GM23338 (cell line): ENCODE data around the gene TOB2. TPM values are rescaled to one million over a fixed set of nuclear protein-coding genes. Genes with fewer than 3 reads are reported as not detected.

Experiments used
- ATAC-seq: fragments of 200-7000 bp; cut with Tn5 transposase; 3 replicates; pipeline ENCODE4 v1.9.1; 2020
- DNase-seq: peaks from one replicate; pipeline ENCODE4 v3.0.0-alpha.2; 2015; ENCODE audit warnings: low spot score
- H2AFZ ChIP-seq: fragments of 200-600 bp; sonication (generic); 2 replicates; pipeline ENCODE4 v1.8.0; 2016; ENCODE audit warnings: antibody characterized with exemption, mild to moderate bottlenecking, moderate library complexity
- H3F3A ChIP-seq: fragments of 200-600 bp; sonication (generic); replicated peaks from 2 replicates; pipeline ENCODE4 v1.8.0; 2017; ENCODE audit warnings: antibody characterized with exemption, mixed run types, low read depth
- H3K27ac ChIP-seq: fragments of 200-600 bp; sonication (generic); 2 replicates; pipeline ENCODE4 v1.6.1; 2016; ENCODE audit warnings: low read depth
- H3K27me3 ChIP-seq: fragments of 200-600 bp; sonication (generic); 2 replicates; pipeline ENCODE4 v1.8.0; 2016; ENCODE audit warnings: mild to moderate bottlenecking, mixed run types, moderate library complexity; ENCODE audit not compliant: insufficient read depth
- H3K36me3 ChIP-seq: fragments of 200-600 bp; sonication (generic); 2 replicates; pipeline ENCODE4 v1.8.0; 2016; ENCODE audit warnings: mild to moderate bottlenecking; ENCODE audit not compliant: insufficient read depth
- H3K4me1 ChIP-seq: fragments of 200-600 bp; sonication (generic); 2 replicates; pipeline ENCODE4 v1.8.0; 2016; ENCODE audit warnings: mild to moderate bottlenecking, moderate library complexity; ENCODE audit not compliant: insufficient read depth
- H3K4me2 ChIP-seq: fragments of 200-600 bp; sonication (generic); 2 replicates; pipeline ENCODE4 v1.7.1; 2017; ENCODE audit warnings: mixed run types
- H3K4me3 ChIP-seq: fragments of 200-600 bp; sonication (generic); 2 replicates; pipeline ENCODE4 v1.6.1; 2016; ENCODE audit warnings: mixed run types
- H3K79me2 ChIP-seq: fragments of 200-600 bp; sonication (generic); replicated peaks from 2 replicates; pipeline ENCODE4 v1.8.0; 2017; ENCODE audit warnings: mild to moderate bottlenecking; ENCODE audit not compliant: insufficient read depth
- H3K9me2 ChIP-seq: fragments of 200-600 bp; sonication (generic); 2 replicates; pipeline ENCODE4 v1.8.0; 2017; ENCODE audit not compliant: insufficient read depth
- H4K20me1 ChIP-seq: fragments of 200-600 bp; sonication (generic); replicated peaks from 2 replicates; pipeline ENCODE4 v1.8.0; 2017; ENCODE audit warnings: mild to moderate bottlenecking; ENCODE audit not compliant: insufficient read depth
- H3K27ac Mint-ChIP-seq: 2 replicates; pipeline ENCODE4 v1.8.0; 2020; ENCODE audit warnings: inconsistent platforms, mild to moderate bottlenecking, moderate library complexity, mixed read lengths
- H3K27me3 Mint-ChIP-seq: 3 replicates; pipeline ENCODE4 v1.8.0; 2022; ENCODE audit warnings: low read depth, mild to moderate bottlenecking, moderate library complexity, mixed read lengths, inconsistent platforms; ENCODE audit not compliant: insufficient read depth, poor library complexity
- H3K36me3 Mint-ChIP-seq: 3 replicates; pipeline ENCODE4 v1.8.0; 2021; ENCODE audit warnings: low read depth, mild to moderate bottlenecking, inconsistent platforms, moderate library complexity, mixed read lengths
- H3K4me1 Mint-ChIP-seq: 3 replicates; pipeline ENCODE4 v1.8.0; 2020; ENCODE audit warnings: mild to moderate bottlenecking, inconsistent platforms, mixed read lengths
- H3K4me3 Mint-ChIP-seq: 3 replicates; pipeline ENCODE4 v1.8.0; 2021; ENCODE audit warnings: moderate library complexity, mild to moderate bottlenecking, inconsistent platforms, mixed read lengths
- H3K9me3 Mint-ChIP-seq: 3 replicates; pipeline ENCODE4 v1.8.0; 2020; ENCODE audit warnings: moderate library complexity, mild to moderate bottlenecking, inconsistent platforms, mixed read lengths
- CREB1 ChIP-seq: fragments of 250-450 bp; sonication (Bioruptor Pico); IDR thresholded peaks from 2 replicates; pipeline ENCODE4 v1.5.0; 2020; ENCODE audit warnings: low read depth, mild to moderate bottlenecking, moderate library complexity
- CTCF ChIP-seq, 2 experiments: fragments of 200-600 bp in 1 of 2; sonication (generic) in 1 of 2; conservative IDR thresholded peaks; 2 replicates each; pipeline versions ENCODE4 v1.5.1 to v1.6.1; 2016 to 2017; ENCODE audit warnings: antibody characterized with exemption in 2 of 2, low read depth in 2 of 2, mild to moderate bottlenecking in 2 of 2, moderate library complexity in 1 of 2
- ETS1 ChIP-seq: IDR thresholded peaks from 2 replicates; pipeline ENCODE4 v1.6.1; 2016; ENCODE audit warnings: antibody characterized with exemption
- EZH2 ChIP-seq: fragments of 200-600 bp; sonication (generic); IDR thresholded peaks from one replicate; pipeline ENCODE4 v1.8.0; 2017; ENCODE audit warnings: antibody characterized with exemption, mild to moderate bottlenecking, low read depth; ENCODE audit not compliant: unreplicated experiment
- EZH2phosphoT487 ChIP-seq: fragments of 200-600 bp; sonication (generic); IDR thresholded peaks from one replicate; pipeline ENCODE4 v1.8.1; 2018; ENCODE audit warnings: antibody characterized with exemption; ENCODE audit not compliant: unreplicated experiment
- JUNB ChIP-seq: IDR thresholded peaks from one replicate; pipeline ENCODE4 v1.6.1; 2016; ENCODE audit warnings: antibody characterized with exemption; ENCODE audit not compliant: unreplicated experiment
- NANOG ChIP-seq: IDR thresholded peaks from 2 replicates; pipeline ENCODE4 v1.6.1; 2016; ENCODE audit warnings: antibody characterized with exemption, borderline replicate concordance
- POLR2AphosphoS5 ChIP-seq: IDR thresholded peaks from 2 replicates; pipeline ENCODE4 v1.6.1; 2016; ENCODE audit warnings: antibody characterized with exemption, low read depth
- REST ChIP-seq: IDR thresholded peaks from one replicate; pipeline ENCODE4 v1.6.1; 2018; ENCODE audit warnings: antibody characterized with exemption; ENCODE audit not compliant: unreplicated experiment
- STAT1 ChIP-seq: IDR thresholded peaks from one replicate; pipeline ENCODE4 v1.6.1; 2016; ENCODE audit warnings: antibody characterized with exemption; ENCODE audit not compliant: unreplicated experiment
- ZNF114 ChIP-seq: fragments of 250-450 bp; sonication (Bioruptor Pico); IDR thresholded peaks from 2 replicates; pipeline ENCODE4 v1.5.0; 2020; ENCODE audit warnings: mild to moderate bottlenecking, moderate library complexity
- ZNF331 ChIP-seq: fragments of 250-450 bp; sonication (Bioruptor Pico); IDR thresholded peaks from 2 replicates; pipeline ENCODE4 v1.5.0; 2020; ENCODE audit warnings: low read depth, mild to moderate bottlenecking, moderate library complexity
- ZNF462 ChIP-seq: fragments of 250-450 bp; sonication (Bioruptor Pico); IDR thresholded peaks from 2 replicates; pipeline ENCODE4 v1.5.0; 2020; ENCODE audit warnings: mild to moderate bottlenecking, moderate library complexity
- polyA plus RNA-seq: library from polyadenylated mRNA; unstranded; fragments of >200 nt; fragmentation: Nextera tagmentation; extraction: Ambion mirVana; gene quantifications from 2 replicates; pipeline ENCODE4 v1.2.1, GENCODE V29; 2016
- total RNA-seq: library from RNA; depleted of rRNA; stranded (reverse); fragments of >200 nt; shearing (Covaris generic); gene quantifications from 2 replicates; pipeline ENCODE4 v1.2.3, GENCODE V29; 2014

Gene TOB2
- total and polyA plus RNA-seq, 2 experiments from 2014 or later = 27.3 to 47.2 TPM

- Mint-ChIP-seq H3K4me3 (no peak overlapping the region), H3K4me1 (peaks cover 9% of the 10 kb centered on the region; the same call in 2 of the 3 replicates), H3K9me3 (no peaks in the 10 kb centered on the region; the same call in 2 of the 3 replicates), H3K27me3 (peaks cover 4% of the 10 kb centered on the region), H3K27ac (no peak overlapping the region), H3K36me3 (peaks cover 4% of the 10 kb centered on the region; the same call in 1 of the 3 replicates)
- no peak for TF ChIP-seq EZH2
- no peak for TF ChIP-seq NANOG
- TF ChIP-seq STAT1 = no peak
- no peak for TF ChIP-seq EZH2phosphoT487
- no peak for TF ChIP-seq ZNF114 (CRISPR knock-in tag)
- TF ChIP-seq POLR2AphosphoS5 = no peak
- no peak for TF ChIP-seq JUNB
- no peak for TF ChIP-seq REST
- no peak for TF ChIP-seq CTCF (conservative IDR thresholded peaks at IDR 0.05; ENCODE audit: low read depth in 2 of 2)
- TF ChIP-seq ZNF331 (CRISPR knock-in tag) = no peak
- no peak for TF ChIP-seq ZNF462 (CRISPR knock-in tag)
- no peak for TF ChIP-seq ETS1
- TF ChIP-seq CREB1 (CRISPR knock-in tag) = no peak
- H3K9me2 ChIP-seq = no peaks in the 10 kb centered on the region
- H4K20me1 ChIP-seq = no peaks in the 10 kb centered on the region
- no peak overlapping the region for H3K4me2 ChIP-seq
- ATAC-seq (no peak), DNase-seq (no peak)
- no peaks in the 10 kb centered on the region for H3K36me3 ChIP-seq
- H3K27ac ChIP-seq = no peak overlapping the region
- H3F3A ChIP-seq = no peaks in the 10 kb centered on the region
- H3K4me1 ChIP-seq = no peaks in the 10 kb centered on the region
- H3K27me3 ChIP-seq = no peaks in the 10 kb centered on the region
- H2AFZ ChIP-seq = no peak overlapping the region
- H3K79me2 ChIP-seq = no peaks in the 10 kb centered on the region
- no peak overlapping the region for H3K4me3 ChIP-seq
Observed at GRCh38 chr22:41401781-41402648, 44.6 kb downstream of the TOB2 start.
